K562 (cell line): ENCODE measurements around the gene AGRP. TPM values are rescaled to one million over a fixed set of nuclear protein-coding genes. Genes with fewer than 3 reads are reported as not detected.

ENCODE experiments used
- ATAC-seq: fragments of 200-7000 bp; cut with Tn5 transposase; 3 replicates; pipeline ENCODE4 v1.9.1; 2020; ENCODE audit warnings: moderate library complexity
- BruUV-seq: library from RNA; stranded (reverse); fragments of 400-500 nt; replicated peaks from 2 replicates; lab custom pipeline; 2021; lab: Mats Ljungman, UMichigan
- CTCF ChIA-PET: fragments of 300-600 bp; formaldehyde crosslinking; extraction: SDS; loops from one replicate; lab custom pipeline; 2021; ENCODE audit warnings: low intra/inter-chr PET ratio; lab: Yijun Ruan, JAX
- POLR2A ChIA-PET: fragments of 300-600, 350-650 bp; sonication (Branson Sonifier 250); formaldehyde crosslinking; extraction: SDS; loops from one replicate; lab custom pipeline; 2021; ENCODE audit warnings: antibody characterized with exemption, inconsistent platforms; lab: Yijun Ruan, JAX
- DNase-seq, 4 experiments: peaks; one replicate each; pipeline versions ENCODE4 v3.0.0 to v3.0.0-alpha.2; 2011 to 2018; ENCODE audit warnings: low spot score in 3 of 4, mixed read lengths in 3 of 4; ENCODE audit errors: extremely low read depth in 1 of 4
- FAIRE-seq: peaks from 2 replicates; lab custom pipeline; 2011; peaks lifted over from hg19 to GRCh38; lab: Jason Lieb, UNC
- H2AFZ ChIP-seq: 2 replicates; pipeline ENCODE4 v1.6.0; 2011; ENCODE audit warnings: low read depth, low read length, control low read depth, inconsistent platforms
- H3K27ac ChIP-seq: fragments of 200-600 bp; 3 replicates; pipeline ENCODE4 v1.8.0; 2011; ENCODE audit warnings: low read depth, mild to moderate bottlenecking, control low read depth, inconsistent platforms, low read length, moderate library complexity, mixed read lengths; ENCODE audit errors: extremely low read depth
- H3K27me3 ChIP-seq, 2 experiments: fragments of 300-600 bp in 1 of 2; 2 replicates in 1 of 2; 3 replicates in 1 of 2; pipeline versions ENCODE4 v1.6.0 to v1.8.0; 2011; ENCODE audit warnings: inconsistent platforms in 2 of 2, low read length in 2 of 2, mild to moderate bottlenecking in 1 of 2, mixed read lengths in 1 of 2, moderate library complexity in 1 of 2; ENCODE audit not compliant: control insufficient read depth in 2 of 2, insufficient read depth in 2 of 2
- H3K36me3 ChIP-seq: fragments of 300-600 bp; 3 replicates; pipeline ENCODE4 v1.8.0; 2011; ENCODE audit warnings: mild to moderate bottlenecking, low read length, inconsistent platforms; ENCODE audit not compliant: control insufficient read depth, insufficient read depth
- H3K4me1 ChIP-seq, 2 experiments: fragments of 200-600 bp in 1 of 2; replicated peaks in 1 of 2; 2 replicates in 1 of 2; 3 replicates in 1 of 2; pipeline versions ENCODE4 v1.5.1 to v1.8.0; 2011; ENCODE audit warnings: inconsistent platforms in 2 of 2, low read length in 2 of 2, mild to moderate bottlenecking in 1 of 2, mixed read lengths in 1 of 2, moderate library complexity in 1 of 2; ENCODE audit not compliant: control insufficient read depth in 2 of 2, insufficient read depth in 2 of 2
- H3K4me2 ChIP-seq: 2 replicates; pipeline ENCODE4 v1.6.1; 2011; ENCODE audit warnings: low read length, control low read depth, inconsistent platforms, mixed read lengths; ENCODE audit not compliant: insufficient read depth
- H3K4me3 ChIP-seq: fragments of 200-600 bp; sonication (generic), shearing (Covaris generic); 2 replicates; pipeline ENCODE4 v1.5.1; 2016; ENCODE audit warnings: control low read depth, inconsistent platforms
- H3K79me2 ChIP-seq: fragments of 200-600 bp; 3 replicates; pipeline ENCODE4 v1.8.0; 2011; ENCODE audit warnings: low read length, inconsistent platforms; ENCODE audit not compliant: control insufficient read depth, insufficient read depth
- H3K9ac ChIP-seq, 2 experiments: 2 replicates each; pipeline versions ENCODE4 v1.6.0 to v1.6.1; 2011; ENCODE audit warnings: low read depth in 2 of 2, low read length in 2 of 2, control low read depth in 1 of 2, inconsistent platforms in 1 of 2, mild to moderate bottlenecking in 1 of 2, mixed read lengths in 1 of 2; ENCODE audit not compliant: insufficient read depth in 1 of 2
- H3K9me1 ChIP-seq: one replicate; pipeline ENCODE4 v1.6.0; 2011; ENCODE audit warnings: inconsistent platforms, mild to moderate bottlenecking, low read length, moderate library complexity; ENCODE audit not compliant: control insufficient read depth, insufficient read depth
- H3K9me3 ChIP-seq: replicated peaks from 2 replicates; pipeline ENCODE4 v1.5.1; 2011; ENCODE audit warnings: low read depth, low read length, inconsistent platforms; ENCODE audit not compliant: control insufficient read depth, insufficient read depth
- H4K20me1 ChIP-seq: replicated peaks from 2 replicates; pipeline ENCODE4 v1.6.1; 2011; ENCODE audit warnings: low read length, inconsistent platforms, mixed read lengths; ENCODE audit not compliant: control insufficient read depth, insufficient read depth
- BRCA1 ChIP-seq, 2 experiments: fragments of 450-650 bp in 1 of 2; sonication (generic) in 1 of 2; formaldehyde crosslinking in 1 of 2; IDR thresholded peaks; 2 replicates each; pipeline versions ENCODE4 v1.5.0 to v1.6.1; 2017 to 2020; ENCODE audit warnings: mild to moderate bottlenecking in 1 of 2, missing genetic modification reagents in 1 of 2
- EWSR1 ChIP-seq: fragments of 450-650 bp; IDR thresholded peaks from 2 replicates; pipeline ENCODE4 v1.6.1; 2018; ENCODE audit warnings: borderline replicate concordance, mild to moderate bottlenecking, low read depth, moderate library complexity; ENCODE audit not compliant: partially characterized antibody
- GABPA ChIP-seq: fragments of 200-800 bp; sonication (Bioruptor generic); conservative IDR thresholded peaks from 2 replicates; pipeline ENCODE4 v1.6.1; 2016; ENCODE audit warnings: low read depth, missing genetic modification characterization, missing compliant biosample characterization
- MEF2D ChIP-seq: conservative IDR thresholded peaks from 2 replicates; pipeline ENCODE4 v1.6.1; 2016; ENCODE audit warnings: low read depth, missing genetic modification characterization, missing compliant biosample characterization
- PCBP1 ChIP-seq: fragments of 200-400 bp; formaldehyde crosslinking; IDR thresholded peaks from 2 replicates; pipeline ENCODE4 v1.6.1; 2018; ENCODE audit warnings: mild to moderate bottlenecking, low read depth, low read length; ENCODE audit not compliant: poor library complexity, severe bottlenecking
- RBM34 ChIP-seq: fragments of 200-400 bp; formaldehyde crosslinking; IDR thresholded peaks from 2 replicates; pipeline ENCODE4 v1.6.1; 2018; ENCODE audit warnings: low read length, borderline replicate concordance; ENCODE audit not compliant: insufficient read depth
- SPI1 ChIP-seq: IDR thresholded peaks from 2 replicates; pipeline ENCODE4 v1.6.1; 2011; ENCODE audit warnings: low read depth, low read length, control low read depth, borderline replicate concordance
- ZBTB33 ChIP-seq: sonication (generic); formaldehyde crosslinking; IDR thresholded peaks from 2 replicates; pipeline ENCODE4 v1.8.1; 2023; ENCODE audit warnings: mild to moderate bottlenecking, missing genetic modification reagents
- ZNF431 ChIP-seq: sonication (generic); formaldehyde crosslinking; IDR thresholded peaks from 2 replicates; pipeline ENCODE4 v1.8.0; 2022; ENCODE audit warnings: mild to moderate bottlenecking, missing genetic modification reagents
- WGBS: fragments of 100-300 bp; shearing (Covaris generic); methylation state at CpG from one replicate; pipeline ENCODE4 v1.1.6; 2016; ENCODE audit warnings: low coverage, mixed read lengths; ENCODE audit not compliant: insufficient coverage; ENCODE audit errors: missing lambda C conversion rate; 5-methylcytosine and 5-hydroxymethylcytosine counted together
- in situ Hi-C: fragments of 300-500 bp; cut with MboI; formaldehyde crosslinking; loops from 4 replicates; pipeline ENCODE4 v1.15.0; 2018; ENCODE audit warnings: inconsistent platforms, mixed read lengths
- intact Hi-C: fragments of 100-400 bp; cut with micrococcal nuclease; formaldehyde crosslinking; loops from 2 replicates; pipeline ENCODE4 v1.14.2; 2022
- polyA plus RNA-seq, 8 experiments: library from polyadenylated mRNA; depleted of rRNA in 4 of 8; stranded (reverse) in 5 of 8; unstranded in 3 of 8; fragments of >200 nt; fragmentation: Nextera tagmentation in 2 of 8; fragmentation: Illumina TruSeq in 1 of 8; extraction: Ambion mirVana in 2 of 8; extraction: Trizol in 1 of 8; gene quantifications; 2 replicates each; pipeline versions ENCODE4 v1.2.1 to v1.2.3, GENCODE V29; 2011 to 2014; ENCODE audit warnings: inconsistent platforms in 1 of 8, missing spikeins in 1 of 8
- total RNA-seq, 7 experiments: library from RNA; depleted of rRNA in 6 of 7; stranded (reverse); fragments of >200 nt in 6 of 7; fragmentation: Illumina TruSeq in 2 of 7; extraction: Trizol in 2 of 7; gene quantifications; 2 replicates each; pipeline versions ENCODE4 v1.2.1 to v1.2.3, GENCODE V29; 2011 to 2021; ENCODE audit warnings: low replicate concordance in 1 of 7
- TF ChIP-seq, protein P1 (sequence below): fragments of 250-450 bp; sonication (Bioruptor Pico); IDR thresholded peaks from 2 replicates; pipeline ENCODE4 v1.6.1; 2021; ENCODE audit warnings: mild to moderate bottlenecking

AGRP gene
- total and polyA plus RNA-seq, 9 of the 15 experiments (the other 6 are each of a cell fraction or from before 2014, with no cell fraction given), result not detected

DNA sequence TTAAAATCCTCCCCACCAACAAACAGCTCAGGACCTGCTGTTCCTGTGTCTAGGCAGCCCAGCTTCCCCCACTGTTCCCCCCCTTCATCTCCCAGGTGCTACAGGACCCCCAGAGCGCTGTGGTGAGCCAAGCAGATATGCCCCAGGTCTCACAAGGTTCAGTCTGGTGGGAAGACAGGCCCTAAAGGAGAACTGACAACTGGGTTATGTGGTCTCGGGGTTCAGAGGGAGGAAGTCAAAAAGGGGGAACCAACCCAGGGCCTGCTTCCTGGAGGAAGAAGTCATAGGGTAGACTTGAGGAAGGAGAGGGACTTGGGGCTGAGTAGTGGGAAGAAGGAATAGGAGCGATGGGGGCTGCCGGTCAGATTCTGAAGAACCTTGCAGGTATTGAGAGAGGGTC is 47.9 kb upstream of the AGRP start:
- in situ Hi-C loops (no loop called here), intact Hi-C loops (no loop called here)
- H3K9me1 ChIP-seq, result no peaks in the 10 kb centered on the region
- no peaks in the 10 kb centered on the region for H3K36me3 ChIP-seq
- peaks cover 7% of the 10 kb centered on the region for H4K20me1 ChIP-seq
- FAIRE-seq (no peak), ATAC-seq (no peak)
- H3K27me3 ChIP-seq, result no peaks in the 10 kb centered on the region
- ChIA-PET CTCF (no interaction called here), POLR2A (interaction anchor here (1.0 kb wide), 2 partner anchors 10 kb away, joined by 3 to 9 read pairs; no protein-coding TSS in a partner anchor)
- no peak overlapping the region for H3K4me2 ChIP-seq
- no peaks in the 10 kb centered on the region for H3K9me3 ChIP-seq
- H3K27ac ChIP-seq, result no peak overlapping the region
- H3K4me1 ChIP-seq, result peaks cover 27 to 62% of the 10 kb centered on the region in 2 experiments
- H3K4me3 ChIP-seq, result no peak overlapping the region
- H3K9ac ChIP-seq, result peak overlapping the region in 1 of 2 experiments; percentile 71; a peak in 1 of 4 replicates
- no TSS peak for BruUV-seq
- TF ChIP-seq PCBP1 (no peak), SPI1 (peak; percentile 29; the same call in 1 of the 2 replicates)
- TF ChIP-seq, all 486 proteins: peak for 1
- Histone ChIP-seq H3K79me2 (peaks cover 16% of the 10 kb centered on the region), H2AFZ (no peak overlapping the region)
- WGBS, result 72% methylated on average over 4 of the region's 4 CpGs
- no peak for DNase-seq

- H3K4me3 ChIP-seq, result peak overlapping the region; percentile 61
- H3K9ac ChIP-seq, result peak overlapping the region; percentile 62 to 92; a peak in 3 of 4 replicates
- H3K9me1 ChIP-seq, result no peaks in the 10 kb centered on the region
- DNase-seq (peak; percentile 25 to 53 (median 48)), ATAC-seq (0 out of 3 replicates have a peak, but pooled peaks have one; percentile 4), FAIRE-seq (no peak)
- peak overlapping the region; percentile 64 for H3K4me2 ChIP-seq
- no peaks in the 10 kb centered on the region for H3K27me3 ChIP-seq
- peaks cover 12% of the 10 kb centered on the region; the same call in 2 of the 3 replicates for H3K79me2 ChIP-seq
- CTCF ChIA-PET, result no interaction called here
- WGBS, result 62% methylated on average over 19 of the region's 48 CpGs
- POLR2A ChIA-PET, result interaction anchor here (1.0 to 1.6 kb wide), 3 partner anchors 9 to 32 kb away, joined by 3 to 9 read pairs (median 4); no protein-coding TSS in a partner anchor
- H3K36me3 ChIP-seq, result no peaks in the 10 kb centered on the region
- peaks cover 33 to 69% of the 10 kb centered on the region in 2 experiments for H3K4me1 ChIP-seq
- no peak overlapping the region for H2AFZ ChIP-seq
- intact Hi-C loops (no loop called here), in situ Hi-C loops (no loop called here)
- peaks cover 3% of the 10 kb centered on the region for H4K20me1 ChIP-seq
- H3K9me3 ChIP-seq, result no peaks in the 10 kb centered on the region
- no peak overlapping the region for H3K27ac ChIP-seq
- no TSS peak for BruUV-seq
- TF ChIP-seq ZNF431 (no peak), BRCA1 (IDR thresholded peaks at IDR 0.05) (no peak), BRCA1 (CRISPR knock-in tag; IDR thresholded peaks at IDR 0.05) (no peak), ZBTB33 (0 out of 2 replicates have a peak, but pooled peaks have one; percentile 5), MEF2D (tag) (no peak), GABPA (peak; percentile 63), RBM34 (no peak), EWSR1 (no peak)
- TF ChIP-seq, protein P1, sequence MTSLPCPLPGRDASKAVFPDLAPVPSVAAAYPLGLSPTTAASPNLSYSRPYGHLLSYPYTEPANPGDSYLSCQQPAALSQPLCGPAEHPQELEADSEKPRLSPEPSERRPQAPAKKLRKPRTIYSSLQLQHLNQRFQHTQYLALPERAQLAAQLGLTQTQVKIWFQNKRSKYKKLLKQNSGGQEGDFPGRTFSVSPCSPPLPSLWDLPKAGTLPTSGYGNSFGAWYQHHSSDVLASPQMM (CRISPR knock-in tag), result no peak
Measured at GRCh38 chr16:67530013-67530939, 46.9 kb upstream of the AGRP start.
